HUDEP-2 (cell line): ENCODE data around the gene DACT2.

Experiments used
- DNase-seq, 76 experiments: peaks; one replicate each; lab custom pipeline; 2025; ENCODE audit not compliant: unreplicated experiment in 76 of 76; lab: John Stamatoyannopoulos, UW

DACT2 gene

DNA sequence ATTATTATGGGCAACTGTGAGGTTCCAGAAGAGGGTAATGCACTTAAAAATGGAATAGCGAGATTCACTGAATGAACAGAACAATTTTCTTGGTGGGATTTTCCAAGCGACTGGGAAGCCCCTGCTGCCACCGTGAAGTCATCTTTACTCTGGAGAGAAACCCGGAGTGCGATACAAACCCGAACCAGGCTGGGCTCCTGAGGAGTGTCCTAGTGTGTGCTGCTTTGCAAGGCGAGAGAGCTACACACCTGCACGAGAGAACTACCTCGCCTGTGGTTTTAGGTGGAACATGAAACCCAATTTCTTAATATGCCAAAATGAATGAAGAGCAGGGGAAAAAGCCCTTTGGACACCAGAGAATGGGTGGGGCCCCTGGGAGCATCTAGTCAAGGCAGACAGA, 33.5 kb upstream of the DACT2 start:
- no peak for DNase-seq

- no peak for DNase-seq
Observed at GRCh38 chr6:168352096-168352495, 32.5 kb upstream of the DACT2 start.

DNA sequence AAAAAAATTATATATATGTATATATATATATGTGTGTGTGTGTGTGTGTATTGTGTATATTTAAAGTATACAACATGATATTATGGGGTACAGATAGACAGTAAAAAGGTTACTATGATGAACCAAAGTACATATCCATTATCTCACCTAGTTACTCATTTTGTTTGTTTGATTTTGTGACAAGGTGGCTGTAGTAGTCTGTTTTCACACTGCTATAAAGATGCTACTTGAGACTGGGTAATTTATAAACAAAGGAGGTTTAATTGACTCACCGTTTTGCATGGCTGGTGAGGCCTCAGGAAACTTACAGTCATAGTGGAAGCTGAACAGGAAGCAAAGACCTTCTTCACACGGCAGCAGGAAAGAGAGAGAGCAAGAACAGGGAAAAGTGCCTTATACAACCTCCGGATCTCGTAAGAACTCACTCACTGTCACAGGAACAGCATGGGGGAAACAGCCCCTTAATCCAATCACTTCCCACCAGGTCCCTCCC, 30.2 kb upstream of the DACT2 start:
- DNase-seq, result no peak

DNA sequence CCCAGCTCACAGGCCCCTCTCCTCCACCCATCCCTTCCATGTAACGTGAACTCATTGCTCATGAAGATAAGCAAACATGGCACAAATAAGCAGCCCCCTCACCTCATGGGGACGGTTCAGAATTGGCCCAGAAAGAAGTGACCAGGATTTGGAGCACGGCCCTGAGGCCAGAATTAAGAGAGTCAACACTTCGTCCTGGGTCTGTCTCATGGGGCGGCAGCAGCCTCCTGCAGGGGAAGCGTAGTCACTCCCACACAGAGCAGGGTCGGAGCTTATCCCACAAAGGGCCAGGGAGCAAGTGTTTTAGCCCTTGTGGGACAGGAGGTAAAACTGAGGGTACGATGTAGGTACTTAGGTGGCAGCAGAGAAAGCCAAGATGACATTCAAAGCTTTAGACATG, 28.6 kb upstream of the DACT2 start:
- DNase-seq, result no peak

GRCh38 chr6:168347615-168348014, 28.0 kb upstream of the DACT2 start:
- DNase-seq, result no peak

- no peak for DNase-seq
Observed at GRCh38 chr6:168347053-168347452, 27.5 kb upstream of the DACT2 start.

- DNase-seq, result no peak
Observed at GRCh38 chr6:168345896-168346754, 26.5 kb upstream of the DACT2 start.

DNA sequence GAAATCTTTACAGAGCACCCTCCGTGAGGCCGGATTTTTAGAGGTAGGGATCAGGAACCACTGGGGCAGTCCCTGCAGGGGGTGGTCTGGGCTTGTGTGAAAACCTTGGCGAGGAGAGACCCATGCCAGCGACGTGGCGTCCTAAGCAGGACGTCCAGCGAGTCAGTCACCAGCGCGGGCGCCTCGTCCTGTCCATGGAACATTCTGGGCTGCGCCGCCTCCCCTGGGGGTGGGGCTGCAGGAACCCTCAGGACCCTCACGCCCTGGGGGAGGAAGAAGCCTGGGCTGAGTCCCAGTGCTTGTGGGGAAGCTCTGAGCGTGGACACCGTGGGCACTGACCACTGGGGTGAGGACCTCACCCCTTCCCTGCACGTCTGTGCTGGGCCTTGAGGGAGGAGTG, 25.7 kb upstream of the DACT2 start:
- no peak for DNase-seq

DNA sequence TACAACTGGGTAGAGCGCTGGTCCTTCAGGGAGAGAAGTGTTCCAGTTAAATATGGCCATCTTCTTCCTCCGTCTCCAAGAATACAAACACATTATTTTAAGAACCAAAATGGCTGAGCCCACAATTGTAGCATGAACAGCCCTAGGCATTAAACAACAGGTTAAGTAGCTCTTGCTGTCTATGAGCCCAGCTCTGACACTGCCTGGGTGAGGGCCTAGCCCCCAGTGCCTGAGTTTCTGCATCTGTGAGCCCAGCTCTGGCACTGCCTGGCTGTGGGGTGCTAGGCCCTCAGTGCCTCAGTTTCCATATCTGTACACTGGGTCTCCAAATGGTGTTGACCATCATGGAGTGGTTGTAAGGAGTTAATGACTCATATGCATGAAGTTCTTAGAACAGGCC, 24.8 kb upstream of the DACT2 start:
- DNase-seq, result no peak

GRCh38 chr6:168343239-168344150, 23.9 kb upstream of the DACT2 start:
- DNase-seq, result no peak

GRCh38 chr6:168342636-168343035, 23.1 kb upstream of the DACT2 start:
- DNase-seq, result no peak

DNA sequence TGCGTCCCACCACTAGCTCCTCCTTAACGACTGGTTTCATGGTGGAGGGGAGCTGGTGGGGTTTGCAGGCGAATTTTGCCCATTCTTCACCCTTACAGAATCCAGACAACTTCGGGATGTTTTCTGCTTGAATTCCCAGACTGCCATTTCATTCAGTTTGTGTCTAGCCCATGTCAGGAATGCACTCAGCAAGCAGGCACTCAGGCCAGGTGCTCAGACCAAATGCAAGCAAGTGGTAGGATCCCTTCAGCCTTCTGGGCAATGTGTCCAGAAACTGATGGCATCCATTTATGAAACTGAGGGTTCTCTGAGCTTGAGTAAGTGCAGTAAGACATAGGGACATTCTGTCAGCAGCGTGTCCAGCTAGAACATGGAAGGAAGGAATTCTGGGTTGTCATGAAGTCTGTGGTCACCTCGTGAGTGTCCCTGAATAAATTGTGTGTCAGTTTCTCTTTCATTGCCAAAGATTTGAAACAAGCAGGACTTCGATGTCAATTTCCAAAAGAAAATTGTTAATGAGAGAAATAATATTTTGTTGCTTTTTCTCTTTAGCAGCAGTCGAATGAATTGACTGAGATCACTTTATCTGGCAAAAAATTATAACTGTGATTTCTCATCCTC, 21.8 kb upstream of the DACT2 start:
- no peak for DNase-seq

GRCh38 chr6:168340819-168341218, 21.2 kb upstream of the DACT2 start:
- DNase-seq, result no peak

DNA sequence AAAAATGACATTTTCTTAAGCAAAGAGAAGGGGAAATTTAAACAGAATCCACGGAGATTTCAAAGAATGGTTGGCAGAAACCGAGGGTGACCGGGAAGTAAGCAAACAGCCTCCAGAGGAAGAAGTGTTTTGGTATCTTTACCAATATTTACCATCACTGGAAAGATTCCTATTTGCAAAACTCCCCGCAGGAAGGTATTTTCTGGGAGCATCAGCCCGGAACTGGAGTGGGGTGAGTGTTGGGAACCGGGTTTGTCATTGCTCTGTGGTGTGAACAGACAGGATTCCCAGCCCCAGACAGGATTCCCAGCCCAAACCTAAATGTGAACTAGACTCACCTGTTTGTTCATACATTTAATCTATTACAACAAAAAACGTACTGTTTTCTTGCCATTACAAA, 19.2 kb upstream of the DACT2 start:
- no peak for DNase-seq

DNA sequence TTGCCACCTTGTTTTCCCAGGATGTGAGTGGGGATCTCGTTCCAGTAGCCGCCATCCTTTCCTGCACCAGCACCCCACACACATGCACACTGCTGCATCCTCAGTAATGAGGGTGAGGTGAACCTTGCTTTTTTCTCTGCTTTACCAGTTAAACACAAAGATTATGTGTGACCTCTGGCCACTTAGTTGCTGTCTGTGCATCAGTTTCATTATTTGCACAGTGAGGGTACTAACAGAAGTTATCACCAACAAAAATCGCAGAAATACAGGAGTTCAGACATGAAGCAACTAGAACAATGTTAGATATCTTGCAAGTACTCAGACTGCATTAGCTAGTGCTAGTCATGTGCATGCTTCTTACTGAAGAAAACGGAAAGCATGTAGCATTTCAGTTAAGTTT, 17.4 kb upstream of the DACT2 start:
- DNase-seq, result no peak

DNA sequence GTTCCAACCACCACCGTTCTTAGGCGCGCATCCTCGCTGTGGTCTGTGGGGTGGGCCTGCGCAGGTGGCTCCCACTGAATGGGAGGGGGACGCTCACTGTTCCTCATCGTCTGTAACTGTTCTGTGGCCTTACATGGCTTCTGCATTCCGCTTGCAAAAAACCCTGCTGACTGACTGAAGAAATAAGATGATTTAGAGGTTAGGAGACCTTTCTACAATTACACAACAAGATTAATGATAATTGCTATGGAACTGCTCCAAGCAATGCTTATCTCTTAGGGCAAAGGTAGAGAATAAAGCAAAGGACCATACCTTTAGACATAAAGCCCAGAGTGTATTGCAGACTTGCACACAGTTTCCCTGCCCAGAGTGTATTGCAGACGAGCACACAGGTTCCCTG, 14.4 kb upstream of the DACT2 start:
- no peak for DNase-seq

GRCh38 chr6:168333491-168333890, 13.9 kb upstream of the DACT2 start:
- DNase-seq, result no peak

GRCh38 chr6:168333039-168333438, 13.5 kb upstream of the DACT2 start:
- peak in 6 of 76 experiments; percentile 14 to 24 (median 22) for DNase-seq

GRCh38 chr6:168332020-168332419, 12.4 kb upstream of the DACT2 start:
- no peak for DNase-seq

DNA sequence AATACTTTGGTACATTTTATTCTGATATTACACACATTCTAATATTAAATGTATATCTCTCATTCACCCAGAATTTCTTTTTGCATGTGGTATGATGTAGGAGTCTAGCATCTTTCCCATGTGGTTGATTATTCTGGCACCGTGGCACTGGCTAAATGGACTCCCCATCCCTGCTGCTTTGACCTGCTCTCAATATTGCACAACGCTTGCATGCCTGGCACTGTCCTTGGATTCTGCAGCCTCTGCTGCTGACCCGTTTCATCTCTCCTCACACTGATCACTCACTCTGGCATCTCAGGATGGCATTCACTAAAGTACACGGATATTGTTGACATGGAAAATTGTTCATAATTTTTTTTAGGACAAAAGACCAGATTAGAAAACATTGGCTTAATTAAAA, 11.5 kb upstream of the DACT2 start:
- DNase-seq, result no peak

GRCh38 chr6:168330403-168330802, 10.8 kb upstream of the DACT2 start:
- no peak for DNase-seq
